Fibroblast of skin of left quadriceps (primary cell): Measurements from ENCODE around the gene KCNQ2.

ENCODE experiments used
- DNase-seq, 2 experiments: peaks; one replicate each; pipeline ENCODE4 v3.0.0-alpha.2; 2013; ENCODE audit warnings: low read depth in 2 of 2

KCNQ2 gene

GRCh38 chr20:63417097-63417737, 55.2 kb downstream of the KCNQ2 start:
- no peak for DNase-seq

- no peak for DNase-seq
Measured at GRCh38 chr20:63416631-63417030, 55.8 kb downstream of the KCNQ2 start.

- no peak for DNase-seq
Measured at GRCh38 chr20:63415647-63416391, 56.6 kb downstream of the KCNQ2 start.

GRCh38 chr20:63414720-63415430, 57.6 kb downstream of the KCNQ2 start:
- no peak for DNase-seq

GRCh38 chr20:63413963-63414684, 58.3 kb downstream of the KCNQ2 start:
- no peak for DNase-seq

GRCh38 chr20:63413323-63413722, 59.1 kb downstream of the KCNQ2 start:
- DNase-seq: no peak

GRCh38 chr20:63412889-63413288, 59.6 kb downstream of the KCNQ2 start:
- DNase-seq: no peak

- no peak for DNase-seq
Measured at GRCh38 chr20:63411898-63412631, 60.4 kb downstream of the KCNQ2 start.

- no peak for DNase-seq
Measured at GRCh38 chr20:63411151-63411897, 61.1 kb downstream of the KCNQ2 start.

GRCh38 chr20:63409834-63410435, 62.5 kb downstream of the KCNQ2 start:
- no peak for DNase-seq

GRCh38 chr20:63409066-63409833, 63.2 kb downstream of the KCNQ2 start:
- DNase-seq: no peak

GRCh38 chr20:63408684-63409046, 63.8 kb downstream of the KCNQ2 start:
- no peak for DNase-seq

- no peak for DNase-seq
Measured at GRCh38 chr20:63407928-63408683, 64.3 kb downstream of the KCNQ2 start.

- no peak for DNase-seq
Measured at GRCh38 chr20:63406617-63407245, 65.7 kb downstream of the KCNQ2 start.

- DNase-seq: no peak
Measured at GRCh38 chr20:63406011-63406410, 66.4 kb downstream of the KCNQ2 start.

GRCh38 chr20:63405102-63405730, 67.2 kb downstream of the KCNQ2 start:
- no peak for DNase-seq

GRCh38 chr20:63404129-63405085, 68.0 kb downstream of the KCNQ2 start:
- DNase-seq: no peak
